HS-27A (cell line): ENCODE measurements around the gene BNIP1.
"Not testable (repeated sequence)": the region's sequence is repeated elsewhere in the genome, so short reads cannot be mapped to it uniquely, and the experiment has no call there.

Source experiments
- DNase-seq: peaks from one replicate; pipeline ENCODE4 v3.0.0-alpha.2; 2012; ENCODE audit warnings: low read depth, missing footprints

BNIP1 gene

GRCh38 chr5:173144200-173145176 is at the start of gene BNIP1:
TSS of gene BNIP1 (plus strand) at chr5:173144531. CDS start at chr5:173144546, 15 bp downstream.
- DNase-seq, result peak; percentile 66

GRCh38 chr5:173098787-173099186 is 45.5 kb upstream of the BNIP1 start:
- DNase-seq, result no peak

GRCh38 chr5:173099461-173099860 is 44.9 kb upstream of the BNIP1 start:
- DNase-seq, result no peak

GRCh38 chr5:173101245-173101644 is 43.1 kb upstream of the BNIP1 start:
- no peak for DNase-seq

DNA sequence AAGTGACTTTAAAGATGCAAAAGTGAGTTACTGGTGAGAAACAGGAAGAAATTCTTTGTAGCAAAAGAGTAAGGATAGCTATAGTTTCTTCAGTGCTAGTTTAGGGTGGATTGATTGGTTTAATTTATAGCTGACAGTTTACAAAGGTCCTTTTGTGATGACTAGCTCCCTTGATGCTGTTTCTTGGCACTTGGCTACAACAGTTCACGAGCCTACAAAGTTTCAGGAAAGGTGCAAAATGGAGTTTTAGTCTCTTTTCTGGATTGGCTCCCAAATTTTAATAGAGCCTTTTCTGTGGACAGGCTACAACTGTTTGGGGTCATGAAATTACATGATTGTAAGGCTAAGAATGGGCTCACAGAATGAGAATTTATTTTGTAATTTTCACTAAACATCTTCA is 40.9 kb upstream of the BNIP1 start:
- no peak for DNase-seq

- no peak for DNase-seq
Measured at GRCh38 chr5:173108914-173109313, 35.4 kb upstream of the BNIP1 start.

GRCh38 chr5:173114536-173114935 is 29.8 kb upstream of the BNIP1 start:
- no peak for DNase-seq

- no peak for DNase-seq
Measured at GRCh38 chr5:173119719-173120118, 24.6 kb upstream of the BNIP1 start.

- no peak for DNase-seq
Measured at GRCh38 chr5:173123416-173123815, 20.9 kb upstream of the BNIP1 start.

DNA sequence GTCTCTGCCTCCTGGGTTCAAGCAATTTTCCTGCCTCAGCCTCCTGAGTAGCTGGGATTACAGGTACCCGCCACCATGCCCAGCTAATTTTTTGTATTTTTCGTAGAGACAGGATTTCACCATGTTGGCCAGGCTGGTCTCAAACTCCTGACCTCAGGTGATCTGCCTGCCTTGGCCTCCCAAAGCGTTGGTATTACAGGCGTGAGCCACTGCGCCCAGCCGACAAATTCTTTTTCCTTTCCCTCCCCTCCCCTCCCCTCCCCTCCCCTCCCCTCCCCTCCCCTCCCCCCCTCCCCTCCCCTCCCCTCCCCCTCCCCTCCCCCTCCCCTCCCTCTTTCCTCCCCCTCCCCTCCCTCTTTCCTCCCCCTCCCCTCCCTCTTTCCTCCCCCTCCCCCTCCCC is 12.2 kb upstream of the BNIP1 start:
- DNase-seq, result not testable (repeated sequence)

DNA sequence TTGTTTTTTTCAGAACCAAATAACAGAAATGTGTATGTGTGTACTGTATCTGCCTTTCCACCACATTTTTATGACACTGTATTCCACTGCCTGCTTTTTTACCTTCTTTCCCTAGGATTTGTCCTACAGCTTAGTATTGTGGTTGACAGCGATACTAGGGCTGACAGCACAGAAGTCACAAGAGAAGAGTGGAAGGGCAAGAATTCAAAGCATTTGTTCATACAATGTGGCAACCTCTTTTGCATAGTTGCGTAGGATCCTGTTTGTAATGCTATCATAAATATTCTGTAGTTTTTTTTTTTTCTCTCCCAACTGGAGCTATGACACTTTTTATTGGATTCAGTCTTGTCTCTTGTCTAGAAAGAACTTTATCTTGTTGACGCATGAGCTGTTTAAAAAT is 5.6 kb upstream of the BNIP1 start:
- DNase-seq, result no peak

- DNase-seq, result no peak
Measured at GRCh38 chr5:173139631-173140030, 4.7 kb upstream of the BNIP1 start.

- no peak for DNase-seq
Measured at GRCh38 chr5:173140769-173141168, 3.6 kb upstream of the BNIP1 start.

- no peak for DNase-seq
Measured at GRCh38 chr5:173143567-173143966, 764 bp upstream of the BNIP1 start.

DNA sequence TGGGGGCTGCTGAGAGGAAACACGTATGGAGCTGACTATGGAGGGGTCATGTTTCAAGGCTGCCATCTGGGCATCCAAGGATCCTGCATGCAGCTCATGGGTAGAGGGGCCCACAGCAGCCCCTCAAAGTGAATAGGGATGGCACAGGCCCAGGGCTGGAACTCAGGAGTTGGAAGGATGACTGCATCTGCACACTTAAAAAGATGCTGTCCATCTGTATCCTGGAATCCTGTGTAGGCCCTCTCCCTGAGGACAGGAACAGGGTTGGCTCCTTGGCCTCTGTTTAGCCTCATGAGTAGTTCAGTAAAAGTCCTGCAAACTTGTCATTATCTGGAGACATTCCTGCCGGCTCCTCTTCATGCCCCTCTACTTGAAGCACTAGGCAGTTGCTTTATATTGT is 4.0 kb downstream of the BNIP1 start:
- no peak for DNase-seq

DNA sequence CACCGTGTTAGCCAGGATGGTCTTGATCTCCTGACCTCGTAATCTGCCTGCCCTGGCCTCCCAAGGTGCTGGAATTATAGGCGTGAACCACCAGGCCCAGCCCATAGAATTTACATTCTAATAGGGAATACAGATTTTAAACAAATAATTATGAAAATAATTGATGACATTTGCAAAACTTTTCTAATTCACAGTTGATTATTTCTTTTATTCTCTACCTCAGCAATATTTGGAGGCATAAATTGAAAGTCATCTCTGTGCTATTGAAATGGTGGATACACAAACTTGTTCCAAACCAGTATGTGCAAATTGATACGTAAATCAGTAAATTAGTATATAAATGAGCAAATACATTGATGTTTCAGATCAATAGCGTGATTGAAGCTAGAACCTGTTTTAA is 8.2 kb downstream of the BNIP1 start:
- DNase-seq, result no peak

DNA sequence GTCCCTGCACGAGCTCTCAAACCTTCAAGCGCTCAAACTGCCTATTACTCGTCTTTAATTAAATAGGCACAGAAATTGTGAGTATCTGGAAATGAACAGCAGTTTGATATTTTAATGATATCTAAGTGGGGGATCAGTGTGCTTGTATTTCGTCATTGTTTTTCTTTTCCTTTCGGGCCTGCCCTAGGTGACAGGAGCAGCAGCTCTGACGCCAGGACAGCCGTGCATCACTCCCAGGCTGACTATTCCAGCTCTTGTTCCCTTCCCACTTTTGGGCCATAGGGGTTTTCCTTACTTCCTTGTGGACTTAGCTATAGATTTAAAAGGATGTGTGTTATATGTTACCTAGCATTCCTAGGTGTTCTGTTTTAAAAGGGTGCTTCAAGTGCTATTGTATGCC is 9.5 kb downstream of the BNIP1 start:
- DNase-seq, result no peak

DNA sequence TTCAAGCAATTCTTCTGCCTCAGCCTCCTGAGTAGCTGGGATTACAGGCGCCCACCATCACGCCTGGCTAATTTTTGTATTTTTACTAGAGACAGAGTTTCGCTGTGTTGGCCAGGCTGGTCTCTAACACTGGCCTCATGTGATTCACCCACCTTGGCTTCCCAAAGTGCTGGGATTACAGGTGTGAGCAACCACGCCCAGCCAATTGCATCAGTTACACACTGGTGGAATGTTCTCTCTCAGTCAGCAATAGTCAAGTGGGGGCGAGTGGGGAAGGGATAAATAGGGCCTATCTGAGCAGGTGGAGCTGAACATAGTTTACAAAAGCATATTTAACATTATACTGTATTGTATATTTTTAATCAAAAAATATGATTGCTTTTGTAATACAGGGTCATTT is 10.3 kb downstream of the BNIP1 start:
- not testable (repeated sequence) for DNase-seq

- DNase-seq, result no peak
Measured at GRCh38 chr5:173155912-173156311, 11.6 kb downstream of the BNIP1 start.

DNA sequence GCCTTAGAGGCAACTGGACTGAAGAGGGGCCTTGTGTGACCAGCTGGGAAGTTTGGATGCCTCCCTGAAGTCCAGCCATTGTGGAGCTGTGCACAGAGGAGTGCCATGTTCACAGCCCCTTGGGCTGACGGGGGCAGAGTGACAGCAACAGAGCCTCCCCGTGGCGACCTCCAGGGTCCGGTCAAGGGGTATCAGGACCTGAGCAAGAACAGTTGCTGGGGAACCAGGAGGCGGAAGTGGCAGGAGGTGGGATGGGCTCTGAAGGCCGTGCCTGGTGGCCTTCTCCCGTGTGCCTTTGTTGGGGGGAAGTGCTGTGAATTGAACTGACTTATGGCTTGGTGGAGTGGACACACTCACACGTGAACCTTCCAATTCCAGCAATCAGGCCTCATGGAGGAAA is 14.0 kb downstream of the BNIP1 start:
- DNase-seq, result no peak

DNA sequence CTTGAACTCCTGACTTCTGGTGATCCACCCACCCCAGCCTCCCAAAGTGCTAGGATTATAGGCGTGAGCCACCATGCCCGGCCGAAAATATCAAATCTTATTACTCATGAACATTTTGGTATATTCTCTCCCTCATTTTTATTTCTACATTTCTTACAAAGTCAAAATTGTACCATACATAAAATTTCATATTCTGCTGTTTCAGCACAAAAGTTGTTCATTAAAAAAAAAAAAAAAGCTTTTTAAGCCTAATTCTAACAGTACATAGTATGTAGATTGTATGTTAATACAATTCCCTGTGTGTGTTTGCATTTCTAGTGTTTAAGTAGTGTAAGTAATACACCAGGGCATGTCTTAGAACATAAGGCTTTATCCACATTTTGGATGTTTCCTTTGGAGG is 14.9 kb downstream of the BNIP1 start:
- no peak for DNase-seq

DNA sequence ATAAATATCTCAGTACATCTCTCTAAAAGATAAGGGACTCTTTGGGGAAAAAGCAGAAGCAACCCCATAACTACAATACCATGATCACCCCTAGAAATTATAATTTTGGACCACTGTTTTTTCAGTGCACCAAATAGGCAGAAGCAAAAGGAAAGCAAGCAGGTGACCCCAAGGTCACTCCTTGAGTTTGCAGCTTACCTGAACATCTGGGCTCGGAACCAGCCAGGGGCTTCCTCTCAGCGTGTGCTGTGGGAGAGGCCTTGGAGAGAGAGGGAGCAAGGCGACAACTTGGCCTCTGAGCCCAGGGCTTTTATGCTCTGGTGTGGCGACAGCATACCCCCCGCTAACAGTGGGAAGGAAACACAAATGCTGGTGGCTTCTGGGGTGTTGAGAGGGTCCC is 16.8 kb downstream of the BNIP1 start:
- DNase-seq, result no peak

- no peak for DNase-seq
Measured at GRCh38 chr5:173163219-173163618, 18.9 kb downstream of the BNIP1 start.
